ENCODE results near the gene CMPK2.
"Not testable (repeated sequence)": the region's sequence is repeated elsewhere in the genome, so short reads cannot be mapped to it uniquely, and the experiment has no call there.

The CMPK2 gene

DNA sequence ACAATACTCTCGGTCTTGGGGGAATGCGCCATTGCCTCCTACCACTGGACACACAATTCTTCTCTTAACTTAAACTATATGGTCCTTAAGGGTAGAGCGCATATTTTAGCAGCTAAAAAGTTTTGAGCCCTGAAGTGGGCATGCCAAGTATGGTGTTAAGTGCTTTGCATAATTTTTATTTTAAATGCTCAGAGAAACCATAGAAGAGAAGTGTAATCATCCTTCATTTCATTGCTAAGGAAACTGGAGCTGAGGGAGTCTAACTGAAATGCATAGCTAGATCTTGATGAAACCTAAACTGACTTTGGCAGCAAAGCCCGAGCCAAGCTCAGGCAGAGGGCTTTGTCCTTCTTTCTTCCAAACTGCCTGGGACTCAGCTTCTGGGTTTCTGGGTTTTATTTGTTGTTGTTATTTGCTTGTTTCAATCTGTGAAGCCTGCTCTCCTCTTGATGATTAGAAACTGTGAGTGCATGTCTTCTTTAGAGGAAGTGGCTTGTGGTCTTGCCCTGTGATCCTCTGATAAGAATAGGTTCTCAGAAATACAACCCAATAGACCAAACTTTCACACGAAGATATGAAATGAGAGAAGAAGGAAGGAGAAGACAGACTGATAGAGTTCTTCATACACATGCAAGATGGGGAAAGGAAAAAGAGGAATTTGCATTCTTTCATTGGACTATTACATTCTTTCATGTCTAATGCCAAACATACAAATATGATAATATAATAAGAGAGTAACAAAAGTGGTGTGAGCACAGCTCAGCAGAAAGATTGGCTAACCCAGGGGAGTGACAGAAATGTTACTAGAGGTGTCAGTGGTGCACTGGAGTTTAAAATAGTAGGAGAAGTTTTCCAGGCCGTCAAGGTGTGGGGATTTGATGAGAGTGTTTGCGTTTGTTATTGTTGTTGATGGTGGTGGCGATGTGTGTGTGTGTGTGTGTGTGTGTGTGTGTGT lies 44.0 kb upstream of the CMPK2 start:
- TF ChIP-seq, protein P1, sequence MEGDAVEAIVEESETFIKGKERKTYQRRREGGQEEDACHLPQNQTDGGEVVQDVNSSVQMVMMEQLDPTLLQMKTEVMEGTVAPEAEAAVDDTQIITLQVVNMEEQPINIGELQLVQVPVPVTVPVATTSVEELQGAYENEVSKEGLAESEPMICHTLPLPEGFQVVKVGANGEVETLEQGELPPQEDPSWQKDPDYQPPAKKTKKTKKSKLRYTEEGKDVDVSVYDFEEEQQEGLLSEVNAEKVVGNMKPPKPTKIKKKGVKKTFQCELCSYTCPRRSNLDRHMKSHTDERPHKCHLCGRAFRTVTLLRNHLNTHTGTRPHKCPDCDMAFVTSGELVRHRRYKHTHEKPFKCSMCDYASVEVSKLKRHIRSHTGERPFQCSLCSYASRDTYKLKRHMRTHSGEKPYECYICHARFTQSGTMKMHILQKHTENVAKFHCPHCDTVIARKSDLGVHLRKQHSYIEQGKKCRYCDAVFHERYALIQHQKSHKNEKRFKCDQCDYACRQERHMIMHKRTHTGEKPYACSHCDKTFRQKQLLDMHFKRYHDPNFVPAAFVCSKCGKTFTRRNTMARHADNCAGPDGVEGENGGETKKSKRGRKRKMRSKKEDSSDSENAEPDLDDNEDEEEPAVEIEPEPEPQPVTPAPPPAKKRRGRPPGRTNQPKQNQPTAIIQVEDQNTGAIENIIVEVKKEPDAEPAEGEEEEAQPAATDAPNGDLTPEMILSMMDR (IDR thresholded peaks at IDR 0.05; ENCODE audit: insufficient read depth, low read length, missing control alignments), result no peak
- CTCF ChIA-PET, result interaction anchor here (0.7 to 1.4 kb wide), 2 partner anchors 12 to 136 kb away, joined by 3 read pairs; no protein-coding TSS in a partner anchor
- DNase-seq (ENCODE audit: low read depth, low spot score), result no peak
- no peak overlapping the region for H3K4me3 ChIP-seq (ENCODE audit: low read depth, low read length)
- POLR2A ChIA-PET, result no interaction called here

- ChIA-PET CTCF (interaction anchor here (1.7 kb wide), 2 partner anchors 8 to 11 kb away, joined by 6 to 10 read pairs; no protein-coding TSS in a partner anchor), POLR2A (no interaction called here)
- DNase-seq (ENCODE audit: low read depth, low spot score), result no peak
- TF ChIP-seq, protein P1 (IDR thresholded peaks at IDR 0.05; ENCODE audit: insufficient read depth, low read length, missing control alignments), result no peak
- no peak overlapping the region for H3K4me3 ChIP-seq (ENCODE audit: low read depth, low read length)
Observed at GRCh38 chr2:6908291-6908690, 42.6 kb upstream of the CMPK2 start.

DNA sequence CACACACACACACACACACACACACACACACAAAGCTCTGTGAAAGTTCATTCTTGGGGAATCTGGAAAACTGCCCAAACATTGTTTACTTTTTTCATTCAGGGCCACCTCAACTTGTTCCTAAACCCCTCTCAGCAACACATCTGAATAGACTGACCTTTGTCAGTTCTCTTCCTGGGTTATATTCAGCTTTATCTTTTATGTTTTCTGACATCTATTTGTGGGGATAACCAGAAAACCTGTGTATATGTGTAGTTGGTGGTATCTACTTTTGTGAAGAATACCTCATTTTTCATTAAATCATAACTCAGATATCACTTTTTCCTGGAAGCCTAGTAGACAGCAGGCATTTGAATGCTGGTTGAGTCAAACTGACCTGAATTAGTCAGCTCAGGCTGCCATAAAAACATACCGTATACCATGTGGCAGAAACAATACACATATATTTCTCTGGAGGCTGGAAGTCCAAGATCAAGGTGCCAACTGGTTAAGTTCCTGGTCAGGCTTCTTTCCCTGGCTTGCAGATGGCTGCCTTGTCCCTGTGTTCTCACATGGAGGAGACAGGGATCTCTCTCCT lies 40.5 kb upstream of the CMPK2 start:
- TF ChIP-seq, protein P1 (IDR thresholded peaks at IDR 0.05; ENCODE audit: insufficient read depth, low read length, missing control alignments), result no peak
- no peak overlapping the region for H3K4me3 ChIP-seq (ENCODE audit: low read depth, low read length)
- no peak for DNase-seq (ENCODE audit: low read depth, low spot score)
- ChIA-PET POLR2A (no interaction called here), CTCF (interaction anchor here (1.2 to 2.1 kb wide), 4 partner anchors 9 to 138 kb away, joined by 3 to 10 read pairs (median 6); partner anchors contain the start of gene RNF144A)

- CTCF ChIA-PET, result interaction anchor here (1.2 to 2.1 kb wide), 3 partner anchors 9 to 138 kb away, joined by 3 to 8 read pairs (median 3); partner anchors contain the start of gene RNF144A
Observed at GRCh38 chr2:6905668-6906067, 40.0 kb upstream of the CMPK2 start.

GRCh38 chr2:6902581-6902980 lies 36.9 kb upstream of the CMPK2 start:
- POLR2A ChIA-PET; DNase-seq (ENCODE audit: low read depth, low spot score); H3K4me3 ChIP-seq (ENCODE audit: low read depth, low read length): not testable (repeated sequence)
- CTCF ChIA-PET, result interaction anchor here (1.1 to 1.7 kb wide), 2 partner anchors 14 to 141 kb away, joined by 3 to 4 read pairs; no protein-coding TSS in a partner anchor

More at GRCh38 chr2:6905668-6906067, 40.0 kb upstream of the CMPK2 start:
- no peak for DNase-seq (ENCODE audit: low read depth, low spot score)
- POLR2A ChIA-PET, result no interaction called here
- H3K4me3 ChIP-seq (ENCODE audit: low read depth, low read length), result no peak overlapping the region
- TF ChIP-seq, protein P1 (IDR thresholded peaks at IDR 0.05; ENCODE audit: insufficient read depth, low read length, missing control alignments), result no peak

- H3K4me3 ChIP-seq (ENCODE audit: low read depth, low read length), result no peak overlapping the region
- POLR2A ChIA-PET, result no interaction called here
- CTCF ChIA-PET, result interaction anchor here (0.8 to 6.0 kb wide), 14 partner anchors 9 to 188 kb away, joined by 3 to 60 read pairs (median 4); partner anchors contain the start of gene RNF144A
- TF ChIP-seq, protein P1 (IDR thresholded peaks at IDR 0.05; ENCODE audit: insufficient read depth, low read length, missing control alignments), result peak; percentile 29
- DNase-seq (ENCODE audit: low read depth, low spot score), result no peak
Observed at GRCh38 chr2:6896930-6897759, 31.4 kb upstream of the CMPK2 start.

Measured in AG04449 (cell line).